ENCODE results near the gene MAP2K5.

The MAP2K5 gene

DNA sequence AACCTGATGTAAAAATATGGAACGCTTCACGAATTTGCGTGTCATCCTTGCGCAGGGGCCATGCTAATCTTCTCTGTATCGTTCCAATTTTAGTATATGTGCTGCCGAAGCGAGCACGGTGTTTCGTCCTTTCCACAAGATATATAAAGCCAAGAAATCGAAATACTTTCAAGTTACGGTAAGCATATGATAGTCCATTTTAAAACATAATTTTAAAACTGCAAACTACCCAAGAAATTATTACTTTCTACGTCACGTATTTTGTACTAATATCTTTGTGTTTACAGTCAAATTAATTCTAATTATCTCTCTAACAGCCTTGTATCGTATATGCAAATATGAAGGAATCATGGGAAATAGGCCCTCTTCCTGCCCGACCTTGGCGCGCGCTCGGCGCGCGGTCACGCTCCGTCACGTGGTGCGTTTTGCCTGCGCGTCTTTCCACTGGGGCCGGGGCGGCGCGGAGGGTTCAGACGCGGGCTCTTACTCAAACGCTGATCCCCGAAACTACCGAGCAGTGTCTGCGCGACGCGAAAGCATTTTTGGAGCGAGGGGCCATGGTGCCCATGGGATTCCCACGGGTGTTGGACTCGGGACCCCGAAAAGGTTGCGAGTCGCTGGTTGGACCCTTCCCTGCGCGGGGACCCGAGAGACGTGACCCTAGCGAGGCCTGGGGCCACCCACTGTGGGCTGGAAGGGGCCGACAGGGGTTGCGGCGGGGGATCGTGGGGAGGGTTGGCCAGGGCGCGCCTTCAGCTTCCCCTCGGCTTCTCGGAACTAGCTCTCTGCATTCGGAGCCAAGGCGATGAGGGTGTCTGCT, 297.6 kb downstream of the MAP2K5 start, which contains the start of gene RNU6-1:
Gene RNU6-1 (minus strand): TSS at position 117 of the 820 bp plus-strand sequence.
- peak; percentile 96 for DNase-seq (ENCODE audit: low spot score)

GRCh38 chr15:67840749-67841512, 298.4 kb downstream of the MAP2K5 start:
- peak; percentile 41 for DNase-seq (ENCODE audit: low spot score)

- DNase-seq (ENCODE audit: low spot score) = no peak
Observed at GRCh38 chr15:67841513-67841762, 298.9 kb downstream of the MAP2K5 start.

- no peak for DNase-seq (ENCODE audit: low spot score)
Observed at GRCh38 chr15:67843092-67843501, 300.6 kb downstream of the MAP2K5 start.

DNA sequence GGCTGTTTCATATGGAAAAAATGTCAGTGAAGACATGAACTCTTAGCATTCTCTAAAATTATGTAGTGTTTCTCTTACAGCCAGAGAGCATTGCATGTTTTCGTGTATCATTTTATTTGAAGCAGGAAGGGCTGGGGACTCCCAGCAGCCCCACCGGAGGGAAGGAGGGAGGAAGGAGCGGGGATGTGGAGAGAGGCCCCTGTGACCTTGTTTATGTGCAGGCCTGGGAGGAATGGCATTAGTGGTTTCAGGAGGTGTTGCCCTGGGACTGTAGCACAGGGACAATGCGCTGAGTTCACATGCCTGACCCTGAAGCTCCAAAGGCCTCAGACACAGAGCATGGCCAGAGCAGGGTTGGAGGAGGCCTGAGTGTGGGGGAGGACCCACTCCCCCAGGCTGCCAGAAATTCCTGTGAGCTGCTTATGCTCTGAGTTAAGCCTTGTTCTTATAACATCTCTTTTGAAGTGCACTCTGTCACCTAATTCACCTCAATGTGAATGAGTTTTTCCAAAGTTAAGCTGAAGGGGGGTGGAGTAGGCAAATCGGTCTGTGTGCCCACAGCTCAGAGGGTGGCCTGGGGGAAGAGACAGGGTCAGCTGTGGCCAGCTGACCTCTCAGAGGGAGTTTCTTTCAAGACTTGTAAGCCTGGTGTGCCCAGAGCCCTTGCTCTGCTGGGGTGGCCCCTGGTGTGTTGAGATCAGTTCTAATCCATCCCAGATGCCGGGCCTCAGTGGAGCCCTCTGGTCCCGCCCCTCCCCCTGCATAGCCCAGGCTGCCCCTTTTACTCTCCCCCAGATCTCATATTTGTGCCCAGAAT, 301.3 kb downstream of the MAP2K5 start:
- no peak for DNase-seq (ENCODE audit: low spot score)

GRCh38 chr15:67845974-67846373, 303.5 kb downstream of the MAP2K5 start:
- DNase-seq (ENCODE audit: low spot score) = no peak

GRCh38 chr15:67849538-67849937, 307.0 kb downstream of the MAP2K5 start:
- DNase-seq (ENCODE audit: low spot score) = no peak

DNA sequence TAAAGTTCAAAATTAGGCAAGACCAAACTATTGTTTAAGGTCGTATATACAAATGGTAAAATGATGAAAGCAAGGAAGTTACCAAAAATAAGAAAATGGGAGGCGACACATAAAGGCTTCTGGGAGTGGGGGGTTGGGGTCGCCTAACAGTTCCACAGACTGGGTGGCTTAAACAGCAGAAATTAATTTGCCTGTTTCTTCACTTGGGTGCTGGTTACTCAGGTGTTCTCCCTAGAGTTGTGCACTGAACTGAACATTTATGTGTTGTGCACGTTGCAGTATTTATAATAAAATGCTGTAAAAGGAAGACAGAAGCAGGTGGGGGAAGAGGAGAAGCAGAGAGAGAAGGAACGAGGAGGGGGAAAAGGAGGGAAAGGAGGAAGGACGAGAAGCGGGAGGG, 307.8 kb downstream of the MAP2K5 start:
- no peak for DNase-seq (ENCODE audit: low spot score)

- no peak for DNase-seq (ENCODE audit: low spot score)
Observed at GRCh38 chr15:67850994-67851571, 308.6 kb downstream of the MAP2K5 start.

DNA sequence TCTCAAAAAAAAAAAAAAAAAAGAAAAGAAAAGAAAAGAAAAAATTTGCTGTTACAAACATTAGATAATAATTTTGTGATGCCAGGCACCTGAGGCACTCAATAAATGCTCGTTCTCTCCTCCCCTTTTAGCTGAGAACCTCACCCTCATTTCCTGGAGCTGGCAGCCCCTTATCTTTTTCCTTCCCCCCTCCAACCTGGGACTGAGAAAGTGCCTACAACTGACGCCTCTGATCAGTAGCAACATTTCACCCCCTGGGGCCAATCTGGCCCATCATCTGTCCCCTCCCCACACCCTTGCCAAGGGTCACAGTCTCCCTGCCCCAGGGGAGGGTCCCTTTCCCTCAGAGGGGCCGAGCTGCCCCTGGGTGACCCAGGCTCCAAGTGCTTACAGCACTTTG, 309.9 kb downstream of the MAP2K5 start:
- DNase-seq (ENCODE audit: low spot score) = no peak

DNA sequence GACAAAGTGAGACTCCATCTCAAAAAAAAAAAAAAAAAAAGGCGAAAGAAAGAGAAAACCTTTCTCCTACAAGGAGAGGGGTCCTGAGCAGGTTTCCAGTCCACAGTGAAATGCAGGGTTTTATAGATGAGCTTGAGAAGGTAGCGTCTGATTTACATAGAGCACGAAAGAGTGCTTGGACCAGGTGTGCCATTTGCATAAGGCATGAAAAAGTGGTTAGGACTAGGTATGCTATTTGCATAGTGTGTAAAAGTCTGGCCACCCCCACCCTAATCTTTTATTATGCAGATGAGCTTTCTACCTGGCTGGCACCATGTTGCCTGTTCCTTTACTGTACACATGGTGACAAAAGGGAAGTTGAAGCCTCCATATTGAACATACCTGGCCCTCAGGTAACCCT, 311.0 kb downstream of the MAP2K5 start:
- no peak for DNase-seq (ENCODE audit: low spot score)

GRCh38 chr15:67854358-67854757, 311.9 kb downstream of the MAP2K5 start:
- DNase-seq (ENCODE audit: low spot score) = no peak

- DNase-seq (ENCODE audit: low spot score) = no peak
Observed at GRCh38 chr15:67855842-67856241, 313.3 kb downstream of the MAP2K5 start.

Data from RKO (cell line).